Adipose tissue (tissue), 3 donors: ENCODE measurements around the gene TERT. TPM values are rescaled to one million over a fixed set of nuclear protein-coding genes. Genes with fewer than 3 reads are reported as not detected.
"Not testable (repeated sequence)": the region's sequence is repeated elsewhere in the genome, so short reads cannot be mapped to it uniquely, and the experiment has no call there.

Experiments used
- H3K27ac ChIP-seq: one replicate; pipeline ENCODE4 v1.5.1; 2013; ENCODE audit warnings: low read depth, low read length
- WGBS, 3 donors: extraction: QIAGEN DNeasy Blood & Tissue Kit; methylation state at CpG; one replicate each; pipeline ENCODE4 v1.1.7; 2013; 5-methylcytosine and 5-hydroxymethylcytosine counted together
- polyA plus RNA-seq, 3 donors: library from polyadenylated mRNA; stranded (reverse); fragments of 200-250 nt; gene quantifications; one replicate each; pipeline ENCODE4 v1.2.3, GENCODE V29; 2013
- donor health status: healthy with polysubstance abuse.
- donor health status: Bipolar disorder and iron deficiency.
- donor health status: healthy.

Gene TERT
- polyA plus RNA-seq, 3 donors: 0.02 to 0.03 TPM; not detected in 1

DNA sequence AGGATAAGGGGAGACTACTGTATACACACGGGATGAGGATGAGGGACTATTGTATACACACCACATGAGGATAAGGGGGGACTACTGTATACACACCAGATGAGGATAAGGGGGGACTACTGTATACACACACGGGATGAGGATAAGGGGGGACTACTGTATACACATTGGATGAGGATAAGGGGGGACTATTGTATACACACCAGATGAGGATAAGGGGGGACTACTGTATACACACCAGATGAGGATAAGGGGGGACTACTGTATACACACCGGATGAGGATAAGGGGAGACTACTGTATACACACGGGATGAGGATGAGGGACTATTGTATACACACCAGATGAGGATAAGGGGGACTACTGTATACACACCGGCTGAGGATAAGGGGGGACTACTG lies 38.4 kb upstream of the TERT start:
- WGBS, 3 donors: 86 to 93% (median 87%) methylated on average over 5 of the region's 5 CpGs
- not testable (repeated sequence) for H3K27ac ChIP-seq

DNA sequence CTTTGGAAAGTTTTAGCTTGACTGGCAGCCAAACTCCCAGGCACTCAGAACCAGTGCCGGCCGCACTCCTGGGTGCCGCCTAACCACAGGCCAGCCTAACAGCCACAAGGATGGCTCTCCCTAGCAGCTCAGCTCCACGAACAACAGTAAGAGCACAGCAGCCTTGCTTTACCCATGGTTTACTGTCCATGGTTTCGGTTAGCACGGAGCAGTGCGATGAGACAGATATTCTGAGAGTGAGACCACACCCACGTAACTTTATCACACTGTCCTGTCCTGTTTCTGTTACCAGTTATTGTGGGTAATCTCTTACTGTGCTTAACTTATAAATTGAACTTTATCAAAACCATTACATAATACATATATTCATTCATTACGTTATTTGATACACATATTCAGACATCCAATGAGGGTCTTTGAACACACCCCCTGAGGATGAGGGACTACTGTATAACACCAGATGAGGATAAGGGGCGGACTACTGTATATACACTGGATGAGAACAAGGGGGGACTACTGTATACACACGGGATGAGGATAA lies 37.7 kb upstream of the TERT start:
- H3K27ac ChIP-seq: no peak overlapping the region
- 84 to 88% (median 86%) methylated on average over 11 of the region's 11 CpGs for WGBS, 3 donors

GRCh38 chr5:1331861-1332405 lies 37.1 kb upstream of the TERT start:
- H3K27ac ChIP-seq: no peak overlapping the region
- WGBS, 3 donors: 89 to 95% (median 91%) methylated on average over 11 of the region's 11 CpGs

DNA sequence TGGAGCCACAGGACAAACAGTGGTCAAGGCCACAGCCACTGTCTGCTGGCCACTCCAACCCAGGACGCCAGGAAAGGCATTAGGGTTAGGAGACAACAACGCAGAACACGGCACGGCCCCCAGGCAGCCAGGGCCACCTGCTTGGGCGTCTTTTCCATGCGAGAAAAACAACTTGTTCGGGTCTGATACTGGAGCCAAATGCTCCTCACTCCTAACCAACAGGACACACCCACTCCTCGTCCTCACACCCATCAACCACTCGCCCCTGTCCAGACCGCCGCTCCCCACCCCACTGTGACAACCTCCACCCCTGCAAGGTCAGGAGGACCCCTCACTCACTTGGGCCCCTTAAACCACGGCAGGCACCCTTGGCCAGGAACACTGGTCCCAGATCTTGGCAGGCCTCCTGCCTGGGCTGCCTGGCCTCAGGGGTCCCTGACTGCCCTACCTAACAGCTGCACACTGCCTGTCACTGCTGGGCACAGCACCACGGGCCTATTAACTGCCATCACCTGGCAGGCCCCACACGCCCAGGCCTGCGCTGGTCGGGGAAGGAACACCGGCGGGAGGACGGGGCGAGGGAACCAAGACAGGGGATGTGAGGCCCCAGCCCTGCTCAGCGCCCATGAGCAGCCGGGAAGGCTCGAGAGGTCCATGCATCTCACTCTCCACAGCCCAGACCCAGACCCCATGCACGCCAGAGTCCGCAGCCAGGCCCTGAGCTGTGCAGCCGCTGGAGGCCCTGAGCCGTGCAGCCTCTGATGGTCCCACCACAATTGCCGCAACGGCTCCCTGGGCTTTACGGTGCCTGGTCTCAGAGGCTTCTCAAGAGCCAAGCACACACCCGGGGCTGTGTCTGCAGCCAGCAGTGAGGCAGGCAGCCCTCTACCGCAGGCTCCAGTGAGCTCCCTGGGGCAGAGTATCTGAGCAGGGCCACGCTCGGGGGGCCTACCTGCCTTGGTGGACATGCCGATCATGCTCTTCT lies 36.3 kb upstream of the TERT start:
- 87 to 95% (median 88%) methylated on average over 35 of the region's 35 CpGs for WGBS, 3 donors
- H3K27ac ChIP-seq: no peak overlapping the region

DNA sequence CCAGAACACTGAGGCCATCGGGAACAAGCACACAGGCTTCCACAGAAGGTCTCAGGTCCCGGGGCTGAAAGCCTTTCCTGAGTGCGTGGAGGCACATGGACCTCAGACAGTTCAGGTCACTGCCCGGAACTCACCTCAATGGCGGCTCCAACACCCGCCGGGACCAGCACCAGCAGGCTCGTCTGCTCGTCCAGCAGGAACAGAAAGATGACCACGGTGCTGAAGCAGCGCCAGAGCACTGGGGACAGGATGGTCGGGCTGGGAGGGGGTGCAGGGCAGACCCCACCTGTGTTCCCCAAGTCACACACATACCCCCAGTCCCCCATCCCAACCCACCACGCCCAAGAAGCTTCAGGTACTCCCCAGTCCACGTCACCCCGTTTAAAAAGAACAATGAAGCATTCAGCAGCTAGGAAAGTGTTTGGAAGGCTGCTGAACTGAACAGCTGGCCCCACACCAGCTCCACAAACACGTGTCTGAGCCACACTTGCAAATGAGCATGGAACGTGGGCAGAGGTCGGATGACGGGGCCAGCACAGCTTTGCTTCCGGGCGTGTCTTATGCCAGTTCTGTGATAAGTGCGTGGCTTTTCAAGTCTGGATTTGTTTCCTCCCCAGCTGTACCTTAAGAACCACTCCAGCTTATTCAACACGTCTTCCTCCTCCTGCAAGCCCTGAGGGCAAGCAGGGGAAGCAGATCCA lies 35.4 kb upstream of the TERT start:
- WGBS, 3 donors: 85 to 93% (median 85%) methylated on average over 23 of the region's 23 CpGs
- no peak overlapping the region for H3K27ac ChIP-seq

GRCh38 chr5:1329111-1329579 lies 34.3 kb upstream of the TERT start:
- H3K27ac ChIP-seq: no peak overlapping the region
- 94 to 98% (median 97%) methylated on average over 9 of the region's 9 CpGs for WGBS, 3 donors

GRCh38 chr5:1328237-1329110 lies 33.6 kb upstream of the TERT start:
- WGBS, 3 donors: 72 to 82% (median 78%) methylated on average over 7 of the region's 7 CpGs
- H3K27ac ChIP-seq: not testable (repeated sequence)

GRCh38 chr5:1326901-1327756 lies 32.3 kb upstream of the TERT start:
- H3K27ac ChIP-seq: not testable (repeated sequence)
- WGBS, 3 donors: 56 to 72% (median 62%) methylated on average over 6 of the region's 6 CpGs

DNA sequence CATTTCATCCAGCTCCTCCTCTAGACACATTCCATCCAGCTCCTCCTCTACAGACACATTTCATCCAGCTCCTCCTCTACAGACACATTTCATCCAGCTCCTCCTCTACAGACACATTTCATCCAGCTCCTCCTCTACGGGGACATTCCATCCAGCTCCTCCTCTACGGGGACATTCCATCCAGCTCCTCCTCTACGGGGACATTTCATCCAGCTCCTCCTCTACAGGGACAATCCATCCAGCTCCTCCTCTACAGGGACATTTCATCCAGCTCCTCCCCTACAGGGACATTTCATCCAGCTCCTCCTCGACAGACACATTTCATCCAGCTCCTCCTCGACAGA lies 31.6 kb upstream of the TERT start:
- 66 to 79% (median 77%) methylated on average over 5 of the region's 5 CpGs for WGBS, 3 donors
- H3K27ac ChIP-seq: not testable (repeated sequence)

GRCh38 chr5:1325870-1326531 lies 31.1 kb upstream of the TERT start:
- H3K27ac ChIP-seq: no peak overlapping the region
- 82 to 90% (median 86%) methylated on average over 21 to 22 of the region's 22 CpGs for WGBS, 3 donors

DNA sequence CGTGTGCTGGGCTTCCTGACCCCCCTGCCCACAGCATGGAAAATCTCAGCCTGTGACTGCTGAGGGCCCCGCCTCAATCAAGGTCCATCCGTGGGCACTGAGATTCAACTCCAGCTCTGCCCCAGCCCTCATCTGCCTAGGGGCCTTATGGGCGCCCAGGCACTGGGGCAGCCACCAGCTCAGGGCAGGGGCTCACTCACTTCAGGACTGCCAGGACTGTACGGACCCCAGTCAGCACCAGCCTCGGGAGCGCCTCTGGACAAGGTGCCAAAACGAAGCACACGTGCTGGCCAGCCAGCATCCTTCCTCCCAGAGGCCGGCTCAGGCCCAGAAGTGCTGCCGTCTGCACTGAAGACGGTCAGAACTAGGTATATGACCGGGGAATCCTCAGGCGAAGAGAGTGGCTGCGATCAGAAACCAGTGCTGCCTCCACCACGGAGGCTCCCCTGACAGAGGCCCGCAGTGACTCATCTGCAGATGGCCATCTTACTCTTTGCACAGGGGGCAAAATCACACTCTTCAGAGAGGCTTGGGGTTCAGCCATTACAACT lies 30.4 kb upstream of the TERT start:
- 91 to 94% (median 94%) methylated on average over 17 of the region's 17 CpGs for WGBS, 3 donors
- no peak overlapping the region for H3K27ac ChIP-seq

DNA sequence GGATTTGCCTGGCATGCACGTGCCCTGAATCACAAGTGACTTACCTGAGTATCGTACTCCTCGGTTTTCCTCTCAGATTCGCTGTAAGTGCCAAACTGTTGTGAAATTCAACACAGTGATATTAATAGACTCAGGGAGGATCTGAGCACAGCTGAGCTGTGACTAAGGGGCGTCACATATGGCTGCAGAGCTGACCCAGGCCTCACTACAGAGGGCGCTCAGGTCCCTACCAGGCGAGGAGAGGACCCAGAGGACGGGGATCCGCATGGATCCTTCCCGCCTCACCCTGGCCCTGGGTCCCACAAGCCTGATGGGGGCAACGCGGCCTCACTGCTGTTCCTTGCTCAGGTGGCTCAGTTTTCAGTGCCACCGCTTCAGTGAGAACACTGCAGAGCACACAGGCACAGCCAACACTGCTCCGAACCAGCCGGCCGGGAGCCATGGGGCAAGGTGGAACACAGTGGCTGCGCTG lies 29.9 kb upstream of the TERT start:
- WGBS, 3 donors: 89 to 95% (median 93%) methylated on average over 17 of the region's 17 CpGs
- H3K27ac ChIP-seq: no peak overlapping the region

DNA sequence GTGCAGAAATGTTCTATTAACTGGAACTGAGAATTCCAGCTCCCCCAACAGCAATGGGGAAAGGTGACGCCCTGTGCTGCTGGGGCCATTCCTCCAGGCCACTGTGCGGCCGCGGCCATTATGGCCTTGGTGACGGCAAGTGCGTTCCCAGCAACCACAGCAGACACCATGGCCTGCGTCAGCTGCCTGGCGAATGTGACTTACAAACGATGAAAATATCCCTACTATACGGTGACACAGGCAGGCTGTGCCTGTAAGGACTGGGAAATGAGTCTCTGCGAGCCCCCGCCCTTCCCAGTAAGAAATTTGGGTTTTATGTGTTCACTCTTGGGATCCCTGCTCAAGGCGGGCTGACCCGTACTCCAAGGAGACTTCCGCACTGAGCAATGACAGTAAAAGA lies 29.4 kb upstream of the TERT start:
- H3K27ac ChIP-seq: no peak overlapping the region
- WGBS, 3 donors: 96 to 97% (median 97%) methylated on average over 15 of the region's 15 CpGs

GRCh38 chr5:1323803-1324173 lies 28.9 kb upstream of the TERT start:
- H3K27ac ChIP-seq: no peak overlapping the region
- WGBS, 3 donors: 92 to 96% (median 95%) methylated on average over 13 of the region's 13 CpGs

DNA sequence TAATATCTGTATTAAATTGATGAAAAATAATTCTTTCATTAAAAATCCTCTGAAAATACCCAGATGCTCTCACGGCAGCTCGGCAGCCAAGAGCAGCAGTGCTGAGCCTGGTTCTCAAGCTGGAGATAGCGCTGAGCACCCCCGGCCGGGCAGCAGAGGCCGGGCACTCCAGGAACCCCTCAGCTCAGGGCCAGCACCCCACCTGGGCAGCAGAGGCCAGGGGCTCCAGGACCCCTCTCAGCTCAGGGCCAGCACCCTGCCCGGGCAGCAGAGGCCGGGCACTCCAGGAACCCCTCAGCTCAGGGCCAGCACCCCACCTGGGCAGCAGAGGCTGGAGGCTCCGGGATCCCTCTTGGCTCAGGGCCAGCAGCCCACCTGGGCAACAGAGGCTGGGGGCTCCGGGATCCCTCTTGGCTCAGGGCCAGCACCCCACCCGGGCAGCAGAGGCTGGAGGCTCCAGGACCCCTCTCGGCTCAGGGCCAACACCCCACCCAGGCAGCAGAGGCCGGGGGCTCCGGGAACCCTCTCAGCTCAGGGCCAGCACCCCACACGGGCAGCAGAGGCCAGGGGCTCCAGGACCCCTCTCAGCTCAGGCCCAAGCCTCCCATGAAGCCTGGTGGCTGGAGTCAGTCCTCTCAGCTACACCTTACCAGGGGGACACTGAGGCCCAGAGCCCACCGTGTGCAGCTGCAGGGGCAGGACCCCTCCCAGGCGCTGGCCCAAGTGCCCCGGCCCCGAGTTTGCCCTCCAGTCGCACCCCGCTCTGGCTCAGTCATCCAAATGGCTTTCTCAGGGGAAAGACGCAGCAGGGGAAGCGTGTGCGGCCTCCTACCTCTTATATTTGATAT lies 28.3 kb upstream of the TERT start:
- WGBS, 3 donors: 88 to 93% (median 90%) methylated on average over 24 of the region's 24 CpGs
- H3K27ac ChIP-seq: no peak overlapping the region
